ENCODE results near the gene LIN9. TPM values are rescaled to one million over a fixed set of nuclear protein-coding genes. Genes with fewer than 3 reads are reported as not detected.

Gene LIN9
- total RNA-seq, 4 donors from 2014 or later: 1.00 to 3.2 (median 2.3) TPM; not detected in 1

DNA sequence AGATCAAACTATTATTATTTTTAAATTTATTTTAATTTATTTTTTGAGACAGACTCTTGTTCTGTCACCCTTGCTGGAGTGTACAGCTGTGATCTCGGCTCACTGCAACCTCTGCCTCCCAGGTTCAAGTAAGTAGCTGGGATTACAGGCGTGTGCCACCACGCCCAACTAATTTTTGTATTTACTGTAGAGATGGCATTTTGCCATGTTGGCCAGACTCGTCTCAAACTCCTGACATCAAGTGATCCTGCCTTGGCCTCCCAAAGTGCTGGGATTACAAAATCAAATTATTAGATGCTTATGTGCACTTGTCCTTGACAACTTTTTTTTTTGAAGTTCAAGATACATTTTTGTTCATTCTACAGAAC, 15.4 kb downstream of the LIN9 start:
- WGBS, 2 donors (ENCODE audit: low coverage in 1 of 2): 36 to 61% methylated on average over 3 to 4 of the region's 4 CpGs
- Histone ChIP-seq H3K4me1 (peaks cover 0 to 5% (median 2%) of the 10 kb centered on the region in 4 donors), H3K36me3 (peaks cover 0 to 7% (median 0%) of the 10 kb centered on the region in 4 donors), H3K27me3 (no peaks in the 10 kb centered on the region), H3K27ac (no peak overlapping the region), H3K9me3 (no peaks in the 10 kb centered on the region), H3K4me3 (no peak overlapping the region)
- in situ Hi-C loops (cut with MboI; ENCODE audit: low pct_ligation_motif_present in 1 of 4, low pct_unique_long_range_greater_than_20kb in 1 of 4, low sequenced_read_pairs in 3 of 4): no loop called here
- intact Hi-C loops (cut with DNase I; ENCODE audit: low total_unique reads): no loop called here
- TF ChIP-seq EP300 (IDR thresholded peaks at IDR 0.05; ENCODE audit: low read depth) (no peak), POLR2A (IDR thresholded peaks at IDR 0.05) (no peak), POLR2AphosphoS5 (IDR thresholded peaks at IDR 0.05) (no peak), CTCF (IDR thresholded peaks at IDR 0.05) (no peak)
- peak; percentile 43 for DNase-seq

- Histone ChIP-seq H3K27me3 (no peaks in the 10 kb centered on the region), H3K36me3 (peaks cover 0 to 2% (median 0%) of the 10 kb centered on the region in 4 donors), H3K9me3 (no peaks in the 10 kb centered on the region), H3K4me3 (no peak overlapping the region), H3K4me1 (peaks cover 0 to 5% (median 2%) of the 10 kb centered on the region in 4 donors), H3K27ac (no peak overlapping the region)
- intact Hi-C loops (cut with DNase I; ENCODE audit: low total_unique reads): no loop called here
- in situ Hi-C loops (cut with MboI; ENCODE audit: low pct_ligation_motif_present in 1 of 4, low pct_unique_long_range_greater_than_20kb in 1 of 4, low sequenced_read_pairs in 3 of 4): no loop called here
- 77 to 79% methylated on average over 2 of the region's 2 CpGs for WGBS, 2 donors (ENCODE audit: low coverage in 1 of 2)
- no peak for DNase-seq
- TF ChIP-seq POLR2A (IDR thresholded peaks at IDR 0.05) (no peak), POLR2AphosphoS5 (IDR thresholded peaks at IDR 0.05) (no peak), EP300 (IDR thresholded peaks at IDR 0.05; ENCODE audit: low read depth) (no peak), CTCF (IDR thresholded peaks at IDR 0.05) (no peak)
Observed at GRCh38 chr1:226292874-226293552, 16.0 kb downstream of the LIN9 start.

GRCh38 chr1:226287587-226287986, 21.4 kb downstream of the LIN9 start:
- Histone ChIP-seq H3K9me3 (no peaks in the 10 kb centered on the region), H3K4me1 (no peaks in the 10 kb centered on the region), H3K27me3 (no peaks in the 10 kb centered on the region), H3K4me3 (no peak overlapping the region), H3K36me3 (peaks cover 0 to 5% (median 0%) of the 10 kb centered on the region in 4 donors), H3K27ac (no peak overlapping the region)
- no peak for DNase-seq
- in situ Hi-C loops (cut with MboI; ENCODE audit: low pct_ligation_motif_present in 1 of 4, low pct_unique_long_range_greater_than_20kb in 1 of 4, low sequenced_read_pairs in 3 of 4): no loop called here
- 71 to 81% methylated on average over 4 of the region's 4 CpGs for WGBS, 2 donors (ENCODE audit: low coverage in 1 of 2)
- intact Hi-C loops (cut with DNase I; ENCODE audit: low total_unique reads): no loop called here
- no peak for TF ChIP-seq POLR2AphosphoS5 (IDR thresholded peaks at IDR 0.05)
- no peak for TF ChIP-seq POLR2A (IDR thresholded peaks at IDR 0.05)

GRCh38 chr1:226281058-226281457, 27.9 kb downstream of the LIN9 start:
- WGBS, 2 donors (ENCODE audit: low coverage in 1 of 2): 98 to 100% methylated on average over 1 of the region's 1 CpG
- intact Hi-C loops (cut with DNase I; ENCODE audit: low total_unique reads) (no loop called here), in situ Hi-C loops (cut with MboI; ENCODE audit: low pct_ligation_motif_present in 1 of 4, low pct_unique_long_range_greater_than_20kb in 1 of 4, low sequenced_read_pairs in 3 of 4) (no loop called here)
- Histone ChIP-seq H3K27me3 (no peaks in the 10 kb centered on the region), H3K36me3 (peaks cover 0 to 5% (median 0%) of the 10 kb centered on the region in 4 donors), H3K9me3 (no peaks in the 10 kb centered on the region), H3K27ac (no peak overlapping the region), H3K4me1 (no peaks in the 10 kb centered on the region), H3K4me3 (no peak overlapping the region)
- TF ChIP-seq POLR2A (IDR thresholded peaks at IDR 0.05) (no peak), POLR2AphosphoS5 (IDR thresholded peaks at IDR 0.05) (no peak), EP300 (IDR thresholded peaks at IDR 0.05; ENCODE audit: low read depth) (no peak), CTCF (IDR thresholded peaks at IDR 0.05) (no peak)
- DNase-seq: no peak
